Activated CD4-positive, alpha-beta T cell treated with anti-CD3 and anti-CD28 coated beads, Interleukin-2, amount 10 ng/mL, durations not matched to agents 24 days and 14 days (primary cell): ENCODE measurements around the gene POLE. TPM values are rescaled to one million over a fixed set of nuclear protein-coding genes. Genes with fewer than 3 reads are reported as not detected.
A peak's percentile ranks its signal among the peaks of the same experiment; 100 is the strongest.
"Not testable (repeated sequence)": the region's sequence is repeated elsewhere in the genome, so short reads cannot be mapped to it uniquely, and the experiment has no call there.

Source experiments
- DNase-seq: peaks from one replicate; pipeline ENCODE4 v3.0.0; 2022
- H3K27ac Mint-ChIP-seq: one replicate; pipeline ENCODE4 v1.8.0; 2022; ENCODE audit warnings: mild to moderate bottlenecking, mixed read lengths
- H3K27me3 Mint-ChIP-seq: one replicate; pipeline ENCODE4 v1.8.0; 2022; ENCODE audit warnings: mixed read lengths
- H3K36me3 Mint-ChIP-seq: one replicate; pipeline ENCODE4 v1.8.0; 2022; ENCODE audit warnings: low read depth, mild to moderate bottlenecking, mixed read lengths
- H3K4me1 Mint-ChIP-seq: one replicate; pipeline ENCODE4 v1.8.0; 2021; ENCODE audit warnings: mixed read lengths
- H3K4me3 Mint-ChIP-seq: one replicate; pipeline ENCODE4 v1.8.0; 2022; ENCODE audit warnings: mild to moderate bottlenecking, moderate library complexity, mixed read lengths
- H3K9me3 Mint-ChIP-seq: one replicate; pipeline ENCODE4 v1.8.0; 2021; ENCODE audit warnings: mixed read lengths
- intact Hi-C: fragments of 100-400 bp; cut with micrococcal nuclease; formaldehyde crosslinking; loops from one replicate; pipeline ENCODE4 v1.15.1; 2023
- total RNA-seq: library from RNA; stranded (reverse); gene quantifications from 2 replicates; pipeline ENCODE4 v1.2.3, GENCODE V29; 2022

Gene POLE
- total RNA-seq, 1 donor from 2014 or later = 180 TPM

- H3K9me3 Mint-ChIP-seq, H3K4me3 Mint-ChIP-seq, intact Hi-C loops, H3K36me3 Mint-ChIP-seq, H3K27ac Mint-ChIP-seq, DNase-seq: not testable (repeated sequence)
- peaks cover 14% of the 10 kb centered on the region for H3K4me1 Mint-ChIP-seq
- H3K27me3 Mint-ChIP-seq = peaks cover 47% of the 10 kb centered on the region
Observed at GRCh38 chr12:132599502-132599901, 87.6 kb downstream of the POLE start.

GRCh38 chr12:132597333-132598316, 89.5 kb downstream of the POLE start:
- Mint-ChIP-seq H3K4me1 (peaks cover 14% of the 10 kb centered on the region), H3K27me3 (peaks cover 40% of the 10 kb centered on the region), H3K27ac (no peak overlapping the region), H3K9me3 (no peaks in the 10 kb centered on the region), H3K4me3 (peak overlapping the region; percentile 65), H3K36me3 (no peaks in the 10 kb centered on the region)
- DNase-seq = no peak
- intact Hi-C loops = no loop called here

GRCh38 chr12:132596016-132596415, 91.1 kb downstream of the POLE start:
- no peak for DNase-seq
- Mint-ChIP-seq H3K4me3 (no peak overlapping the region), H3K27ac (no peak overlapping the region), H3K4me1 (peaks cover 13% of the 10 kb centered on the region), H3K27me3 (peaks cover 29% of the 10 kb centered on the region), H3K36me3 (no peaks in the 10 kb centered on the region), H3K9me3 (no peaks in the 10 kb centered on the region)
- intact Hi-C loops = no loop called here

- Mint-ChIP-seq H3K4me1 (peaks cover 11% of the 10 kb centered on the region), H3K9me3 (no peaks in the 10 kb centered on the region), H3K36me3 (no peaks in the 10 kb centered on the region), H3K4me3 (no peak overlapping the region), H3K27me3 (peaks cover 23% of the 10 kb centered on the region), H3K27ac (no peak overlapping the region)
- no peak for DNase-seq
- intact Hi-C loops = no loop called here
Observed at GRCh38 chr12:132595183-132595582, 92.0 kb downstream of the POLE start.

- Mint-ChIP-seq H3K4me1 (peaks cover 11% of the 10 kb centered on the region), H3K9me3 (no peaks in the 10 kb centered on the region), H3K4me3 (no peak overlapping the region), H3K27me3 (peaks cover 14% of the 10 kb centered on the region), H3K36me3 (no peaks in the 10 kb centered on the region), H3K27ac (no peak overlapping the region)
- peak; percentile 72 for DNase-seq
- intact Hi-C loops = no loop called here
Observed at GRCh38 chr12:132593938-132594358, 93.2 kb downstream of the POLE start.

- H3K4me3 Mint-ChIP-seq = no peak overlapping the region
- H3K36me3 Mint-ChIP-seq = no peaks in the 10 kb centered on the region
- H3K27ac Mint-ChIP-seq = no peak overlapping the region
Observed at GRCh38 chr12:132593521-132593920, 93.6 kb downstream of the POLE start.

GRCh38 chr12:132593071-132593470, 94.1 kb downstream of the POLE start:
- H3K9me3 Mint-ChIP-seq = no peaks in the 10 kb centered on the region
- intact Hi-C loops = no loop called here
- DNase-seq = no peak
- H3K27ac Mint-ChIP-seq = no peak overlapping the region
- no peaks in the 10 kb centered on the region for H3K36me3 Mint-ChIP-seq
- H3K4me3 Mint-ChIP-seq = no peak overlapping the region
- H3K27me3 Mint-ChIP-seq = peaks cover 9% of the 10 kb centered on the region
- peaks cover 6% of the 10 kb centered on the region for H3K4me1 Mint-ChIP-seq

More at GRCh38 chr12:132593521-132593920, 93.6 kb downstream of the POLE start:
- peaks cover 10% of the 10 kb centered on the region for H3K27me3 Mint-ChIP-seq
- H3K4me1 Mint-ChIP-seq = peaks cover 7% of the 10 kb centered on the region
- H3K9me3 Mint-ChIP-seq = no peaks in the 10 kb centered on the region
- intact Hi-C loops = no loop called here
- no peak for DNase-seq

GRCh38 chr12:132592282-132592970, 94.7 kb downstream of the POLE start:
- Mint-ChIP-seq H3K36me3 (no peaks in the 10 kb centered on the region), H3K9me3 (no peaks in the 10 kb centered on the region)
- no peak for DNase-seq

GRCh38 chr12:132591107-132591935, 95.8 kb downstream of the POLE start:
- no peaks in the 10 kb centered on the region for H3K36me3 Mint-ChIP-seq
- no peak for DNase-seq
- H3K27ac Mint-ChIP-seq = no peak overlapping the region
- H3K27me3 Mint-ChIP-seq = peaks cover 1% of the 10 kb centered on the region
- intact Hi-C loops = no loop called here
- H3K9me3 Mint-ChIP-seq = no peaks in the 10 kb centered on the region
- no peaks in the 10 kb centered on the region for H3K4me1 Mint-ChIP-seq
- H3K4me3 Mint-ChIP-seq = no peak overlapping the region

More at GRCh38 chr12:132592282-132592970, 94.7 kb downstream of the POLE start:
- Mint-ChIP-seq H3K27me3 (peaks cover 5% of the 10 kb centered on the region), H3K4me1 (peaks cover 3% of the 10 kb centered on the region), H3K27ac (no peak overlapping the region), H3K4me3 (no peak overlapping the region)
- intact Hi-C loops = no loop called here

GRCh38 chr12:132588821-132589669, 98.1 kb downstream of the POLE start:
- Mint-ChIP-seq H3K36me3 (no peaks in the 10 kb centered on the region), H3K4me3 (no peak overlapping the region), H3K4me1 (no peaks in the 10 kb centered on the region), H3K27me3 (no peaks in the 10 kb centered on the region), H3K27ac (no peak overlapping the region), H3K9me3 (no peaks in the 10 kb centered on the region)
- DNase-seq = no peak
- intact Hi-C loops = no loop called here

- no peaks in the 10 kb centered on the region for H3K9me3 Mint-ChIP-seq
- no peak overlapping the region for H3K27ac Mint-ChIP-seq
- no peaks in the 10 kb centered on the region for H3K27me3 Mint-ChIP-seq
- DNase-seq = no peak
- H3K4me3 Mint-ChIP-seq = no peak overlapping the region
- H3K36me3 Mint-ChIP-seq = peaks cover 2% of the 10 kb centered on the region
- H3K4me1 Mint-ChIP-seq = no peaks in the 10 kb centered on the region
- intact Hi-C loops = no loop called here
Observed at GRCh38 chr12:132588319-132588718, 98.8 kb downstream of the POLE start.

- Mint-ChIP-seq H3K4me3 (no peak overlapping the region), H3K36me3 (peaks cover 2% of the 10 kb centered on the region), H3K9me3 (no peaks in the 10 kb centered on the region), H3K27me3 (no peaks in the 10 kb centered on the region), H3K4me1 (no peaks in the 10 kb centered on the region), H3K27ac (no peak overlapping the region)
- DNase-seq = no peak
- intact Hi-C loops = no loop called here
Observed at GRCh38 chr12:132587781-132588180, 99.4 kb downstream of the POLE start.

- H3K27me3 Mint-ChIP-seq = no peaks in the 10 kb centered on the region
- intact Hi-C loops = no loop called here
- no peak for DNase-seq
- no peak overlapping the region for H3K4me3 Mint-ChIP-seq
- H3K9me3 Mint-ChIP-seq = no peaks in the 10 kb centered on the region
- H3K27ac Mint-ChIP-seq = no peak overlapping the region
- H3K4me1 Mint-ChIP-seq = no peaks in the 10 kb centered on the region
- H3K36me3 Mint-ChIP-seq = peaks cover 2% of the 10 kb centered on the region
Observed at GRCh38 chr12:132586929-132587328, 100.2 kb downstream of the POLE start.
